Endothelial cell of umbilical vein (primary cell): Measurements from ENCODE around the gene MARK1.

Experiments used
- CTCF ChIP-seq, 2 donors: IDR thresholded peaks; 1 replicate in 1 of 2; 2 replicates in 1 of 2; pipeline ENCODE4 v1.5.1; 2011; ENCODE audit warnings: low read length in 2 of 2, mild to moderate bottlenecking in 2 of 2, moderate library complexity in 2 of 2, control low read depth in 1 of 2, inconsistent platforms in 1 of 2, low read depth in 1 of 2; ENCODE audit not compliant: insufficient read depth in 1 of 2; ENCODE audit errors: extremely low read depth in 1 of 2
- EZH2 ChIP-seq: IDR thresholded peaks from 2 replicates; pipeline ENCODE4 v1.6.1; 2012; ENCODE audit warnings: borderline replicate concordance, low read depth, mild to moderate bottlenecking, moderate library complexity, low read length, inconsistent platforms; ENCODE audit not compliant: severe bottlenecking
- MAX ChIP-seq: IDR thresholded peaks from 2 replicates; pipeline ENCODE4 v1.6.1; 2011; ENCODE audit not compliant: insufficient read depth, insufficient read length
- POLR2A ChIP-seq: IDR thresholded peaks from 2 replicates; pipeline ENCODE4 v1.6.1; 2012; ENCODE audit warnings: low read depth, mild to moderate bottlenecking, control low read depth, low read length
- POLR2AphosphoS5 ChIP-seq: IDR thresholded peaks from 2 replicates; pipeline ENCODE4 v1.6.1; 2012; ENCODE audit warnings: low read depth, mild to moderate bottlenecking, control low read depth, low read length, moderate library complexity; ENCODE audit not compliant: insufficient read depth

- TF ChIP-seq CTCF (IDR thresholded peaks at IDR 0.05; ENCODE audit: extremely low read depth in 1 of 2, insufficient read depth in 1 of 2, low read depth in 1 of 2, low read length in 2 of 2) (no peak), POLR2AphosphoS5 (no peak), EZH2 (no peak), MAX (no peak), POLR2A (no peak)
These were observed 182.4 kb downstream of the MARK1 start for GRCh38 chr1:220710333-220710732.
